Peyer's patch (tissue), 4 donors: ENCODE data around the gene ABCA13. TPM values are rescaled to one million over a fixed set of nuclear protein-coding genes. Genes with fewer than 3 reads are reported as not detected.
A peak's percentile ranks its signal among the peaks of the same experiment; 100 is the strongest.

Source experiments
- DNase-seq, 3 donors: peaks; one replicate each; pipeline ENCODE4 v3.0.0-alpha.2; 2017 to 2019
- H3K27ac ChIP-seq, 4 donors: fragments of 200-600 bp; sonication (generic); one replicate each; pipeline ENCODE4 v1.5.1; 2016 to 2019
- H3K27me3 ChIP-seq, 2 donors: fragments of 200-600 bp; sonication (generic); one replicate each; pipeline ENCODE4 v1.5.1; 2019
- H3K36me3 ChIP-seq, 3 donors: fragments of 200-600 bp; sonication (generic); one replicate each; pipeline ENCODE4 v1.5.1; 2016 to 2019
- H3K4me1 ChIP-seq, 4 donors: fragments of 200-600 bp; sonication (generic); one replicate each; pipeline ENCODE4 v1.5.1; 2016 to 2019
- H3K4me3 ChIP-seq, 4 donors: fragments of 200-600 bp; sonication (generic); 1 replicate in 3 of 4; 2 replicates in 1 of 4; pipeline ENCODE4 v1.5.1; 2016 to 2019; ENCODE audit warnings: mild to moderate bottlenecking in 1 of 4
- H3K9me3 ChIP-seq, 4 donors: fragments of 200-600 bp; sonication (generic); one replicate each; pipeline ENCODE4 v1.5.1; 2016 to 2019; ENCODE audit warnings: mild to moderate bottlenecking in 1 of 4
- POLR2A ChIP-seq, 2 donors: fragments of 450-650 bp; IDR thresholded peaks; one replicate each; pipeline ENCODE4 v1.5.1; 2017; ENCODE audit warnings: antibody characterized with exemption in 2 of 2, mild to moderate bottlenecking in 2 of 2, moderate library complexity in 2 of 2
- total RNA-seq, 4 donors: library from RNA; depleted of rRNA; stranded (reverse); fragments of >200 nt; gene quantifications; one replicate each; pipeline ENCODE4 v1.1.0, GENCODE V29; 2016
- TF ChIP-seq, protein P1 (sequence below), 6 experiments: fragments of 450-650 bp in 4 of 6; fragments of 200-600 bp in 2 of 6; sonication (generic) in 1 of 6; IDR thresholded peaks; one replicate each; pipeline ENCODE4 v1.5.1; 2017 to 2019; ENCODE audit warnings: antibody characterized with exemption in 6 of 6, mild to moderate bottlenecking in 3 of 6, moderate library complexity in 1 of 6

ABCA13 gene
- total RNA-seq, 4 donors from 2014 or later: 0.53 to 2.7 (median 1.7) TPM

DNA sequence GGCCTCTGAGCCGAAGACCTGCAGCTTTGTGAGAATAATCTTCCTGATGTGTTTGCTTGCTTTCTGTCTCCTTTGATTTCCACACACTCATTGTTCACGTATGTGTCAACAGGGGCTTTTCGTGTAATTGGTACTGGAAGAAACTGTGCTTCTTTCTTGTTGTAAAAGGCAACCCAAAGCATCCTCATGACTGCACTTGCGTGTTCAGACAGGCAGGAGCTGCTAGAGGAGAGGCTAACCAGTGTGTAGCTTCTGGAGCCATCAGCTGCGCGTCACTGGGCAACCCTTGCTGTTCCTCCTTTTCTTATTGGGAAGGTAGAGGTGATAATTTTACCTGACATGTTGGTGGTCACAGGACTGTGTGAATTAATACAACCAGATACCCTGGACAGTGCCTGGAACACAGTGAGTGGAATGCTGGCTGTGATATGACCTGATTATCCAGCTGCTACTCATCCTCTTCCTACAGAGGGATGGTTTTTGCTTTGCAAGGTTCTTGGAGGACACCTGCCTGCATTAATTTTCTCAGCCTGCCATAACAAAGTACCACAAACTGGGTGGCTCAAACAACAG, 213.0 kb downstream of the ABCA13 start:
- TF ChIP-seq POLR2A (IDR thresholded peaks at IDR 0.05): no peak
- TF ChIP-seq, protein P1, sequence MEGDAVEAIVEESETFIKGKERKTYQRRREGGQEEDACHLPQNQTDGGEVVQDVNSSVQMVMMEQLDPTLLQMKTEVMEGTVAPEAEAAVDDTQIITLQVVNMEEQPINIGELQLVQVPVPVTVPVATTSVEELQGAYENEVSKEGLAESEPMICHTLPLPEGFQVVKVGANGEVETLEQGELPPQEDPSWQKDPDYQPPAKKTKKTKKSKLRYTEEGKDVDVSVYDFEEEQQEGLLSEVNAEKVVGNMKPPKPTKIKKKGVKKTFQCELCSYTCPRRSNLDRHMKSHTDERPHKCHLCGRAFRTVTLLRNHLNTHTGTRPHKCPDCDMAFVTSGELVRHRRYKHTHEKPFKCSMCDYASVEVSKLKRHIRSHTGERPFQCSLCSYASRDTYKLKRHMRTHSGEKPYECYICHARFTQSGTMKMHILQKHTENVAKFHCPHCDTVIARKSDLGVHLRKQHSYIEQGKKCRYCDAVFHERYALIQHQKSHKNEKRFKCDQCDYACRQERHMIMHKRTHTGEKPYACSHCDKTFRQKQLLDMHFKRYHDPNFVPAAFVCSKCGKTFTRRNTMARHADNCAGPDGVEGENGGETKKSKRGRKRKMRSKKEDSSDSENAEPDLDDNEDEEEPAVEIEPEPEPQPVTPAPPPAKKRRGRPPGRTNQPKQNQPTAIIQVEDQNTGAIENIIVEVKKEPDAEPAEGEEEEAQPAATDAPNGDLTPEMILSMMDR (IDR thresholded peaks at IDR 0.05): no peak
- no peaks in the 10 kb centered on the region for H3K4me1 ChIP-seq
- H3K27me3 ChIP-seq: no peaks in the 10 kb centered on the region
- no peak overlapping the region for H3K27ac ChIP-seq
- DNase-seq: no peak
- H3K36me3 ChIP-seq: no peaks in the 10 kb centered on the region
- H3K4me3 ChIP-seq: no peak overlapping the region
- H3K9me3 ChIP-seq: no peaks in the 10 kb centered on the region

- TF ChIP-seq POLR2A (IDR thresholded peaks at IDR 0.05): no peak
- TF ChIP-seq, protein P1 (IDR thresholded peaks at IDR 0.05): no peak
- H3K9me3 ChIP-seq: no peaks in the 10 kb centered on the region
- no peaks in the 10 kb centered on the region for H3K27me3 ChIP-seq
- no peak overlapping the region for H3K27ac ChIP-seq
- no peak overlapping the region for H3K4me3 ChIP-seq
- no peaks in the 10 kb centered on the region for H3K4me1 ChIP-seq
- DNase-seq: no peak
- no peaks in the 10 kb centered on the region for H3K36me3 ChIP-seq
Observed at GRCh38 chr7:48387932-48388331, 216.7 kb downstream of the ABCA13 start.

GRCh38 chr7:48388911-48389310, 217.7 kb downstream of the ABCA13 start:
- Histone ChIP-seq H3K4me3 (no peak overlapping the region), H3K4me1 (no peaks in the 10 kb centered on the region), H3K27me3 (no peaks in the 10 kb centered on the region), H3K36me3 (no peaks in the 10 kb centered on the region), H3K27ac (no peak overlapping the region), H3K9me3 (no peaks in the 10 kb centered on the region)
- TF ChIP-seq POLR2A (IDR thresholded peaks at IDR 0.05): no peak
- TF ChIP-seq, protein P1 (IDR thresholded peaks at IDR 0.05): no peak
- DNase-seq: no peak

GRCh38 chr7:48389977-48390376, 218.7 kb downstream of the ABCA13 start:
- H3K4me3 ChIP-seq: no peak overlapping the region
- no peaks in the 10 kb centered on the region for H3K4me1 ChIP-seq
- no peak for DNase-seq
- no peak overlapping the region for H3K27ac ChIP-seq
- no peaks in the 10 kb centered on the region for H3K36me3 ChIP-seq
- H3K27me3 ChIP-seq: no peaks in the 10 kb centered on the region
- H3K9me3 ChIP-seq: no peaks in the 10 kb centered on the region
- TF ChIP-seq, protein P1 (IDR thresholded peaks at IDR 0.05): no peak
- no peak for TF ChIP-seq POLR2A (IDR thresholded peaks at IDR 0.05)

DNA sequence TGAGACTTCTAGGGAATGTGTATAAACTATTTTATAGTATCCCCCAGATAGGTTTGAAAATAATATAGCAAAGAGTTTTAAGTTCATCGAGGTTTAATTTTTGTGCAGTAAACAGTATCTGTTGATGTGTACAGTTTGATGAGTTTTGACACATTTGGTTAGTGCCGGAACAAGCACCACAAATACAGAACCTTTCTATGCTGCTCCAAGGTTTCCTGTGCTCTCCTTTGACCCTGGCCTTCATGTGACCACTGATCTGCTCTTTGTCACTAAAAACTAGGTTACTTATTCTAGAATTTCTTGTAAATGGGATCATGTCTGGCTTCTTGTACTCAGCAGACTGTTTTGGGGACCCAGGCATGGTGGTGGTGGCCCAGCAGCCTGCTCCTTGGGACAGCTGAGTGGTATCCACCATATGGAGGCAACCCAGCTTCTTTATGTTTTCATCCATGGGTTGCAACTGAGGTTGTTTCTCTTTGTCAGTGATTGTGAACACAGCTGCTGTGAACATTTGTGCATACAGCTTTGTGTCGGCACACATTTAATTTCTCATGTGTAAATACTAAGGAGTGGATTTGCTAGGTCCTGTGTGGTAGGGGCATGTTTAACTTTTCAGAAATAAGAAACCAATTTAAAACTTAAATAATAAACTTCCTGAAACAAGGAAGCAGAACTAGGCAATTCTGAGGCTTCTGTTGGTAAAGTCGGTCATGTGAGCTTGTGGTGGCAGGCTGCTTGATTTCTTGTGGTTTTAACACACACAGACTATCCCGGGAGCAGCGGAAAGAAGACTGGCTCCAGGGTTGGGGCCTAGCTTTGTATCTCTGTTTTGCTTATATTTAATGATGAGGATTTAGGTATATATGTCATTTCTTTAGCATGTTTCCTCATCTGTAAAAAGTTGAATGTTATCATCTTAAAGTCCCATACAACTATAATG, 219.4 kb downstream of the ABCA13 start:
- no peaks in the 10 kb centered on the region for H3K36me3 ChIP-seq
- TF ChIP-seq, protein P1 (IDR thresholded peaks at IDR 0.05): no peak
- no peak for TF ChIP-seq POLR2A (IDR thresholded peaks at IDR 0.05)
- peak in 1 of 3 donors; percentile 58 for DNase-seq
- no peaks in the 10 kb centered on the region for H3K4me1 ChIP-seq
- no peak overlapping the region for H3K4me3 ChIP-seq
- H3K27me3 ChIP-seq: no peaks in the 10 kb centered on the region
- H3K9me3 ChIP-seq: no peaks in the 10 kb centered on the region
- no peak overlapping the region for H3K27ac ChIP-seq
